HG03378 (cell line): ENCODE results near the gene FITM2.

Source experiments
- ATAC-seq: cut with Tn5 transposase; IDR thresholded peaks from one replicate; pipeline ENCODE4 v1.9.1; 2021; ENCODE audit warnings: mild to moderate bottlenecking, moderate library complexity; ENCODE audit not compliant: unreplicated experiment

FITM2 gene

DNA sequence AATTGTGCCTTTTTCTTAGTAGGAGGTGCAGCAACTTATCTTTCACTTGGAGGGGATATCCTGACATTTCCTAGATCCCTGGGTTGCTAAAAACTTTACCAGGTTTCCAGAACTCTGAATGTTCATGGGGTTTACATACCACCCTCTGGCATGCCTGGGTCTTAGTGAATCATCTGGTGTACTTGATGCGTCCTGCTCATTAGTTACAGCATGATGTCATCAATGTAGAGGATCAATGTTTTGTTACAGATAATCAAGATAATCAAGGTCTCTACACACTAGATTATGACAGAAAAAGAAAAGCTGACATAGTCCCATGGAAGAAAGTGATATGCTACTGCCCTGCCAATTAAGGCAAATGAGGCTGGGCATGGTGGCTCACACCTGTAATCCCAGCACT, 27.0 kb downstream of the FITM2 start:
- ATAC-seq: no peak

- ATAC-seq: no peak
Observed at GRCh38 chr20:44282192-44282591, 28.8 kb downstream of the FITM2 start.

GRCh38 chr20:44280387-44280786, 30.6 kb downstream of the FITM2 start:
- ATAC-seq: no peak

DNA sequence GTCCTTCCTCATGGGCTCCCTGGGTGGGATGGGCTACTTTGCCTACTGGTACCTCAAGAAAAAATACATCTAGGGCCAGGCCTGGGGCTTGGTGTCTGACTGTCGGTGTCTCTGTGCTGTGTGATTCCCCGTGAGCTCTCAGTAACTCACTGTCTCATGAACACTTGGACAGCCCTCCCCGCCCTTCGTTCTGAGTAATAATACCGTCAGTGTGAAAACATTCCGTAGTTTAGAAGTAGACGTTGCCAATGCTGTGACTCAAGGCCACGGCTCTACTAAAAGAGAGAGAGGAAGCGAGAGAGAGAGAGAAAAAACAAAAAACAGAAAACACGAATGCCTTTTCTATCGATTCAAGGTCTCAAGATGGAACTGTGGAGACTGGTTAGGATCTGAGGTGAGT, 31.8 kb downstream of the FITM2 start:
- no peak for ATAC-seq

DNA sequence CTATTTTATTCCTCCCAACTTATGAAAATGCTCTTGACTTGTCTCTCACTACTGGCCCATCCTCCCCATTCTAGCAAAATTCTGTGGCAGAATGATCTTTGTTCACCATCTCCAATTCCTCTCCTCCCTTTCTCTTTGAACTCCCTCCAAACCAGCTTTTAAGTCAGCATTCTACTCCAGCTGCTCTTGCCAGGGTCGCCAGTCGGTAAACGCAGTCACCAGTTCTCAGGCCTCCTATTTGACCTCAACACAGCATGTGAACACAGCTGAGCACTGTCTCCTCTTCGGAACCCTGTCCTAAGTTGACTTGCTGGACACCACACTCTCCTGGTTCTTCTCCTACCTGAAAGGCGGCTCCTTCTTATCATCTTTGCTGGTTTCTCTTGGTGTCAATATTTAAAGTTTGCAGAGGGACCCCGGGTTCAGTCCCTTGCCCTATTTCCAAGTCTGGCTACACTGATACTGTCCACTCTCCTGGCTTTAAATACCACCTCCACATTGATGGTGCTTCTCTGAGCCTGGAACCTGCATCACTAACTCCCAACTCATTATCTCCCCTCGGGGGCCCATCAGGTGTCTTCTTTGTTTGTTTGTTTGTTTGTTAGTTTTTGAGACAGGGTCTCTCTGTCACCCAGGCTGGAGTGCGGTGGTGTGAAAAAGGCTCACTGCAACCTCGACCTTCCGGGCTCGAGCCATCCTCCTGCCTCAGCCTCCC, 36.5 kb downstream of the FITM2 start:
- ATAC-seq: no peak

- no peak for ATAC-seq
Observed at GRCh38 chr20:44273231-44274215, 37.5 kb downstream of the FITM2 start.

- no peak for ATAC-seq
Observed at GRCh38 chr20:44271915-44272663, 38.9 kb downstream of the FITM2 start.

DNA sequence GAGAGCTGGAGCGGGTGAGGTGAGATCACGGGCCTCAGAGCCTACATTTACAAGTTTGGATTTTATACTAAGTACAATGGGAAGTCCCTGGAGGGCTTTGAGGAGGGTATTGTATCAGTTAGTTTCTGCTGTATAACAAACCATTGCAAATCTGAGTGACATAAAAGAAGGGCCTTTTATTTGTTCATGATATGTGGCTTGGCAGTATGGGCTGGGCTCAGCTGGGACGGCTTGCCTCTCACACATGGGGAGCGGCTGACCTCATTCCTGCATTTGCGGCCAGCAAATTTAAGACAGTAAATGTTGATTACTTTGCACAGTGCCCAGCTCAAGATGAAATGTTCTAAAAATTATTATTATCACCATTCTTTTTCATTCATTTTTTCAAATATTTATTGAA, 42.2 kb downstream of the FITM2 start:
- ATAC-seq: no peak

DNA sequence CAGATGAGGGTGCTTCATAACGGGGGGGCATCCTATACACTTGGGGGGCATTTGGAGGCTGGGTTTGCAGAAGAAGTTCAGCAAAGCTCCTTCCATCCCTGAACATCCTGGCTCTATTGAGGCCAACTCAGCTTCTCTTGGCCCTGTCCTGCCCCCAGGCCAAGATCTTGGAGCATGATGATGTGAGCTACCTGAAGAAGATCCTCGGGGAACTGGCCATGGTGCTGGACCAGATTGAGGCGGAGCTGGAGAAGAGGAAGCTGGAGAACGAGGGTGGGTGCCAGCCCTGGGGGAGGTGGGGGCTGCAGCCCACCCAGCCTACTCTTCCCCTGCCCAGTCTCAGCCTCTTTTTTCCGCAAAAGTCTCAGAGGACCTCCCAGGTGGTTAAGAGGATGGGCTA, 46.7 kb downstream of the FITM2 start:
- ATAC-seq: no peak

- no peak for ATAC-seq
Observed at GRCh38 chr20:44258226-44258890, 52.6 kb downstream of the FITM2 start.

DNA sequence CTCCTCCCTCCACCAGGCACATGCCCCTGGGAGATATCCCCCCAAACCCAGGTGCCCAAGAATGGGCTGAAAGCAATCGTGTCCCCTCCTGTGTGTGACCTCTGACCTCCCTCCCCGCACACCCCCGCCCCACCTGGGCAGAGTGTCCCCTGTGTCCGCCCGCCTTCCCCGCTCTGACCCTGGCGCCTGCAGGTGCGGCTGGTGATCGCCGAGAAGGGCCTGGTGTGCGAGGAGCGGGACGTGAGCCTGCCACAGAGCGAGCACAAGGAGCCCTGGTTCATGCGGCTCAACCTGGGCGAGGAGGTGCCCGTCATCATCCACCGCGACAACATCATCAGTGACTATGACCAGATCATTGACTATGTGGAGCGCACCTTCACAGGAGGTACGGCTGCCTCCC, 54.0 kb downstream of the FITM2 start:
- no peak for ATAC-seq

DNA sequence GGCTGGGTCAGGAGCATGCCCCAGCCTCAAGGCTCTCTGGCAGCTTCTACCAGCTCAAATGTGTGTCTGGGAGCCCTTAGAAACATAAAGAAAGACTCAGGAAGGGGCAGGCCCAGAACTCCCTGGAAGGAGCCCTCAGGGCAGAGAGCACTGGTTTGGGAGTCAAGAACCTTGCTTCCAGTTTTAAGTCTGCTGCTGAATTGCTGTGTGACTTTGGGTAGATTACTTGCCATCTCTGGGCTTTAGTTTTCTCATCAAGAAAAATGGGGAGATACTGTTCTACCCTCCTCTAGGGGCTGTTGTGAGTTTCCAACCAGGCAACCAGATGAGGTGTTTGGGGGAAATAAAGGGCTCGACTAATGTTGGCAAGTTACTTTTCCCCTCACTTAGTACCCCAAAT, 55.1 kb downstream of the FITM2 start:
- no peak for ATAC-seq

DNA sequence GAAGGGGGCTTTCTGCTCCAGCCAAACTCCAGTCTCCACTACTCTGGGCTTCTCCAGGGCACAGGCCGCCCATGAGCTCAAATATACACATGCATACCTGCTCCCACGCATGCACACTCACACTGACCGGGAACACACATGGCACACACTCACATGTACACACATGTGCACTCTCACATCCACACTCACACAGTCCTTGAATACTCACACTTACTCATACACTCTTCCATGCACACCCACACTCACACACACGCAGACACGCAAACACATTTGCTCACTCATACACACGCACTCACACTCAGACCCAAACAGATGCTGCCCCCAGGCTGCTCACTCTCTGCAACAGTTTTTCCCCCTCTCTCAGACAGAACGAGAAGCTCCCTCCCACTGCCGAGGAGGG, 56.9 kb downstream of the FITM2 start:
- ATAC-seq: no peak

DNA sequence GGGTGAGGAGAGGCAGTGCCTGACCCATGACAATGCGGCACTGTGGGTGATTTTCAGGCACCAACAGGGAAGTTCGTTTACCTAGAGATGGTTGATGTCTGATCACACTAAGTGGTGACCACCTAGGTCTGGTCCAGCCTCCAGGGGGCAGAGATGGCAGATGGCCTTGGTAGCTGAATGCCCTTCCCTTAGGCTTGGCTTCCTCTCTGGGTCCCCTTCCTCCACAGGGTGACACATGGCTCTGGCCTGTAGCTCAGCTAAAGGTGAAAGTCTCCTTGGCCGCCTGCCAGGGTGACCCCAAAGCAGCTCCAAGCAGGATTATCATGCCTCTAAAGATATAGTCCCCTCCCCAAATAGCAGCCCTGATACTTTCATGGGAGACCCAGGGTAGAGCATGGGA, 57.5 kb downstream of the FITM2 start:
- no peak for ATAC-seq
